T-helper 2 cell (primary cell): ENCODE data around the gene GFOD1.
A peak's percentile ranks its signal among the peaks of the same experiment; 100 is the strongest.
"Not testable (repeated sequence)": the region's sequence is repeated elsewhere in the genome, so short reads cannot be mapped to it uniquely, and the experiment has no call there.

Experiments
- DNase-seq, 5 experiments: peaks; one replicate each; pipeline versions ENCODE4 v3.0.0 to v3.0.0-alpha.2; 2012 to 2022

Gene GFOD1

GRCh38 chr6:13462458-13463327, 24.7 kb downstream of the GFOD1 start:
- no peak for DNase-seq

- DNase-seq = no peak
Measured at GRCh38 chr6:13461805-13462204, 25.6 kb downstream of the GFOD1 start.

- DNase-seq = no peak
Measured at GRCh38 chr6:13461307-13461706, 26.1 kb downstream of the GFOD1 start.

GRCh38 chr6:13460289-13460688, 27.1 kb downstream of the GFOD1 start:
- not testable (repeated sequence) for DNase-seq

GRCh38 chr6:13457577-13457976, 29.8 kb downstream of the GFOD1 start:
- no peak for DNase-seq

- no peak for DNase-seq
Measured at GRCh38 chr6:13455552-13455966, 31.8 kb downstream of the GFOD1 start.

- peak in 4 of 5 experiments; percentile 10 to 94 (median 74) for DNase-seq
Measured at GRCh38 chr6:13454286-13455221, 32.8 kb downstream of the GFOD1 start.

- DNase-seq = peak in 3 of 5 experiments; percentile 8 to 39 (median 38)
Measured at GRCh38 chr6:13453771-13454251, 33.6 kb downstream of the GFOD1 start.

- no peak for DNase-seq
Measured at GRCh38 chr6:13453153-13453552, 34.2 kb downstream of the GFOD1 start.

- DNase-seq = no peak
Measured at GRCh38 chr6:13452346-13453117, 34.9 kb downstream of the GFOD1 start.

GRCh38 chr6:13451181-13451895, 36.1 kb downstream of the GFOD1 start:
- no peak for DNase-seq

GRCh38 chr6:13450628-13451027, 36.8 kb downstream of the GFOD1 start:
- DNase-seq = no peak

GRCh38 chr6:13447949-13448724, 39.3 kb downstream of the GFOD1 start:
- no peak for DNase-seq

GRCh38 chr6:13446381-13446780, 41.0 kb downstream of the GFOD1 start:
- DNase-seq = no peak

- no peak for DNase-seq
Measured at GRCh38 chr6:13445744-13446115, 41.7 kb downstream of the GFOD1 start.

GRCh38 chr6:13445005-13445743, 42.2 kb downstream of the GFOD1 start:
- no peak for DNase-seq

- no peak for DNase-seq
Measured at GRCh38 chr6:13444604-13445003, 42.8 kb downstream of the GFOD1 start.

GRCh38 chr6:13443978-13444377, 43.4 kb downstream of the GFOD1 start:
- DNase-seq = not testable (repeated sequence)

- DNase-seq = no peak
Measured at GRCh38 chr6:13441778-13442177, 45.6 kb downstream of the GFOD1 start.

- no peak for DNase-seq
Measured at GRCh38 chr6:13439644-13440043, 47.8 kb downstream of the GFOD1 start.
